ENCODE data around the gene LCA5L.

GRCh38 chr21:39461419-39461818 is 15.8 kb upstream of the LCA5L start:
- TF ChIP-seq EZH2phosphoT487 (conservative IDR thresholded peaks at IDR 0.05; ENCODE audit: low read length) (no peak), CTCF (IDR thresholded peaks at IDR 0.05; ENCODE audit: insufficient read depth, low read length, poor library complexity, severe bottlenecking) (no peak)

All from SU-DHL-6 (cell line).